ENCODE measurements around the gene C11orf16. TPM values are rescaled to one million over a fixed set of nuclear protein-coding genes. Genes with fewer than 3 reads are reported as not detected.

The C11orf16 gene
- total RNA-seq, 1 experiment from 2014 or later: not detected

- Histone ChIP-seq H4K20me1 (ENCODE audit: insufficient read depth) (no peaks in the 10 kb centered on the region), H3K9me2 (ENCODE audit: insufficient read depth) (no peaks in the 10 kb centered on the region), H2AFZ (ENCODE audit: low read depth, low read length, poor library complexity, severe bottlenecking) (no peak overlapping the region), H3K4me1 (ENCODE audit: control insufficient read depth in 1 of 2, insufficient read depth in 2 of 2, low read length in 2 of 2) (peaks cover 0 to 3% of the 10 kb centered on the region in 2 experiments; a peak in 1 of 4 replicates), H3K9me3 (ENCODE audit: control insufficient read depth in 1 of 2, insufficient read depth in 1 of 2, low read depth in 1 of 2, low read length in 2 of 2) (no peaks in the 10 kb centered on the region), H3K9ac (ENCODE audit: low read length) (no peak overlapping the region), H3K27me3 (ENCODE audit: insufficient read depth, low read length) (no peaks in the 10 kb centered on the region), H3K27ac (ENCODE audit: low read depth, low read length) (no peak overlapping the region), H3K36me3 (ENCODE audit: control insufficient read depth in 1 of 2, insufficient read depth in 2 of 2, low read length in 2 of 2) (peaks cover 0 to 5% of the 10 kb centered on the region in 2 experiments; a peak in 1 of 4 replicates), H3K4me3 (replicated peaks in 1 of 2; ENCODE audit: low read depth in 1 of 2, low read length in 2 of 2) (no peak overlapping the region), H3K79me2 (ENCODE audit: insufficient read depth, low read length) (no peaks in the 10 kb centered on the region), H3K4me2 (ENCODE audit: low read length) (no peak overlapping the region)
- DNase-seq (ENCODE audit: low read depth, low spot score) (no peak), ATAC-seq (no peak)
- ChIA-PET RAD21 (ENCODE audit: low non-redundant PET in 1 of 2, low total read pairs in 2 of 2, uncharacterized antibody in 2 of 2, unreplicated experiment in 2 of 2) (no interaction called here), POLR2A (no interaction called here), CTCF (no interaction called here)
- intact Hi-C loops (cut with micrococcal nuclease): no loop called here
- BruUV-seq (replicated peaks): no TSS peak
- no peak for TF ChIP-seq YY1 (IDR thresholded peaks at IDR 0.05; ENCODE audit: extremely low read depth, insufficient replicate concordance, low read depth, low read length)
Measured at GRCh38 chr11:8927233-8927632, 5.5 kb downstream of the C11orf16 start.

- CTCF ChIA-PET: interaction anchor here (1.0 kb wide), 1 partner anchor 9 kb away, joined by 4 read pairs; no protein-coding TSS in a partner anchor
- intact Hi-C loops (cut with micrococcal nuclease): no loop called here
- BruUV-seq (replicated peaks): no TSS peak
- Histone ChIP-seq H4K20me1 (ENCODE audit: insufficient read depth) (no peaks in the 10 kb centered on the region), H2AFZ (ENCODE audit: low read depth, low read length, poor library complexity, severe bottlenecking) (no peak overlapping the region), H3K27ac (ENCODE audit: low read depth, low read length) (no peak overlapping the region), H3K9ac (ENCODE audit: low read length) (no peak overlapping the region), H3K79me2 (ENCODE audit: insufficient read depth, low read length) (no peaks in the 10 kb centered on the region), H3K27me3 (ENCODE audit: insufficient read depth, low read length) (no peaks in the 10 kb centered on the region), H3K9me2 (ENCODE audit: insufficient read depth) (no peaks in the 10 kb centered on the region), H3K4me2 (ENCODE audit: low read length) (no peak overlapping the region), H3K4me3 (replicated peaks in 1 of 2; ENCODE audit: low read depth in 1 of 2, low read length in 2 of 2) (no peak overlapping the region), H3K4me1 (ENCODE audit: control insufficient read depth in 1 of 2, insufficient read depth in 2 of 2, low read length in 2 of 2) (peaks cover 0 to 3% of the 10 kb centered on the region in 2 experiments; a peak in 1 of 4 replicates), H3K36me3 (ENCODE audit: control insufficient read depth in 1 of 2, insufficient read depth in 2 of 2, low read length in 2 of 2) (peaks cover 0 to 7% of the 10 kb centered on the region in 2 experiments; a peak in 1 of 4 replicates), H3K9me3 (ENCODE audit: control insufficient read depth in 1 of 2, insufficient read depth in 1 of 2, low read depth in 1 of 2, low read length in 2 of 2) (no peaks in the 10 kb centered on the region)
- DNase-seq (ENCODE audit: low read depth, low spot score): no peak
- ATAC-seq: no peak
- TF ChIP-seq ZNF274 (IDR thresholded peaks at IDR 0.05; ENCODE audit: low read depth, low read length) (no peak), SIN3A (IDR thresholded peaks at IDR 0.05; ENCODE audit: low read depth) (no peak), POLR2A (IDR thresholded peaks at IDR 0.05; ENCODE audit: borderline replicate concordance, extremely low read depth, insufficient read depth, insufficient read length) (no peak), REST (IDR thresholded peaks at IDR 0.05; ENCODE audit: low read depth) (no peak), EZH2phosphoT487 (IDR thresholded peaks at IDR 0.05; ENCODE audit: borderline replicate concordance) (no peak), ZBTB33 (IDR thresholded peaks at IDR 0.05; ENCODE audit: extremely low read depth, insufficient replicate concordance, low read length) (no peak)
- RAD21 ChIA-PET (ENCODE audit: low non-redundant PET in 1 of 2, low total read pairs in 2 of 2, uncharacterized antibody in 2 of 2, unreplicated experiment in 2 of 2): no interaction called here
- POLR2A ChIA-PET: no interaction called here
Measured at GRCh38 chr11:8926236-8926635, 6.5 kb downstream of the C11orf16 start.
